GM18873 (cell line): Measurements from ENCODE around the gene CHMP5.

Experiments
- ATAC-seq: cut with Tn5 transposase; IDR thresholded peaks from one replicate; pipeline ENCODE4 v1.9.1; 2021; ENCODE audit warnings: mild to moderate bottlenecking, moderate library complexity, moderate number of reproducible peaks; ENCODE audit not compliant: unreplicated experiment, low FRiP score

Gene CHMP5

GRCh38 chr9:33264473-33265177, at the start of gene CHMP5, which contains the start of gene BAG1:
Gene CHMP5, plus strand, starts transcription at chr9:33265049. Its CDS starts 30 bp downstream, at chr9:33265079.
Gene BAG1, minus strand, starts transcription at chr9:33264708.
- peak; percentile 91 for ATAC-seq

GRCh38 chr9:33220681-33221567, 43.9 kb upstream of the CHMP5 start:
- ATAC-seq: no peak

GRCh38 chr9:33221568-33221884, 43.3 kb upstream of the CHMP5 start:
- ATAC-seq: no peak

- no peak for ATAC-seq
These were observed 42.8 kb upstream of the CHMP5 start for GRCh38 chr9:33222031-33222430.

- no peak for ATAC-seq
These were observed 41.2 kb upstream of the CHMP5 start for GRCh38 chr9:33223696-33224095.

GRCh38 chr9:33225319-33226147, 39.3 kb upstream of the CHMP5 start:
- no peak for ATAC-seq

GRCh38 chr9:33227008-33227398, 37.8 kb upstream of the CHMP5 start:
- ATAC-seq: no peak

GRCh38 chr9:33227741-33228140, 37.1 kb upstream of the CHMP5 start:
- no peak for ATAC-seq

- ATAC-seq: no peak
These were observed 36.2 kb upstream of the CHMP5 start for GRCh38 chr9:33228606-33229005.

GRCh38 chr9:33229359-33230114, 35.3 kb upstream of the CHMP5 start:
- ATAC-seq: no peak

GRCh38 chr9:33230756-33231622, 33.9 kb upstream of the CHMP5 start:
- no peak for ATAC-seq

GRCh38 chr9:33231623-33231942, 33.3 kb upstream of the CHMP5 start:
- no peak for ATAC-seq

GRCh38 chr9:33232815-33233214, 32.0 kb upstream of the CHMP5 start:
- ATAC-seq: no peak

- no peak for ATAC-seq
These were observed 31.1 kb upstream of the CHMP5 start for GRCh38 chr9:33233626-33234342.

- no peak for ATAC-seq
These were observed 30.1 kb upstream of the CHMP5 start for GRCh38 chr9:33234511-33235467.

- no peak for ATAC-seq
These were observed 28.3 kb upstream of the CHMP5 start for GRCh38 chr9:33236571-33236970.

- no peak for ATAC-seq
These were observed 24.9 kb upstream of the CHMP5 start, which contains the start of gene SPINK4 for GRCh38 chr9:33239921-33240320. Gene SPINK4, plus strand, starts transcription at chr9:33240167. Its CDS starts 42 bp downstream, at chr9:33240209.

GRCh38 chr9:33241298-33241697, 23.6 kb upstream of the CHMP5 start:
- ATAC-seq: no peak
